H1 (cell line): ENCODE measurements around the gene DEDD2. TPM values are rescaled to one million over a fixed set of nuclear protein-coding genes. Genes with fewer than 3 reads are reported as not detected.

Experiments
- CTCF ChIA-PET: fragments of 300-600 bp; sonication (Branson Sonifier 250); formaldehyde crosslinking; loops from one replicate; lab custom pipeline; 2021; ENCODE audit not compliant: partially characterized antibody; lab: Charles Lee
- POLR2A ChIA-PET: fragments of 300-600 bp; sonication (Branson Sonifier 250); formaldehyde crosslinking; loops from one replicate; lab custom pipeline; 2021; ENCODE audit warnings: inconsistent platforms; ENCODE audit not compliant: partially characterized antibody; lab: Charles Lee
- DNase-seq, 2 experiments: peaks; one replicate each; pipeline versions ENCODE4 v3.0.0 to v3.0.0-alpha.2; 2010 to 2022; ENCODE audit warnings: low spot score in 2 of 2, low read depth in 1 of 2, mixed read lengths in 1 of 2
- FAIRE-seq: peaks from 2 replicates; lab custom pipeline; 2011; peaks lifted over from hg19 to GRCh38; lab: Jason Lieb, UNC
- H2AFZ ChIP-seq: 2 replicates; pipeline ENCODE4 v1.8.1; 2012; ENCODE audit warnings: low read length, inconsistent platforms
- H2AK5ac ChIP-seq: 2 replicates; pipeline ENCODE4 v1.6.1; 2013; ENCODE audit warnings: low read depth, low read length
- H2BK120ac ChIP-seq: replicated peaks from 2 replicates; pipeline ENCODE3; 2013; ENCODE audit warnings: low read depth, low read length, inconsistent platforms
- H2BK12ac ChIP-seq: 2 replicates; pipeline ENCODE4 v1.6.1; 2013; ENCODE audit warnings: low read depth, low read length
- H2BK15ac ChIP-seq: 2 replicates; pipeline ENCODE4 v1.6.1; 2013; ENCODE audit warnings: low read length
- H2BK20ac ChIP-seq: 2 replicates; pipeline ENCODE4 v1.6.1; 2013; ENCODE audit warnings: low read length
- H2BK5ac ChIP-seq: 2 replicates; pipeline ENCODE4 v1.6.1; 2013; ENCODE audit warnings: low read depth, low read length
- H3K14ac ChIP-seq: 2 replicates; pipeline ENCODE4 v1.6.1; 2013; ENCODE audit warnings: inconsistent platforms; ENCODE audit not compliant: insufficient read length
- H3K18ac ChIP-seq: 2 replicates; pipeline ENCODE4 v1.6.1; 2013; ENCODE audit warnings: low read length; ENCODE audit errors: extremely low read depth
- H3K23ac ChIP-seq: 2 replicates; pipeline ENCODE4 v1.6.1; 2013; ENCODE audit warnings: inconsistent platforms; ENCODE audit not compliant: insufficient read length
- H3K23me2 ChIP-seq: 2 replicates; pipeline ENCODE4 v1.6.1; 2013; ENCODE audit warnings: low read depth, low read length
- H3K27ac ChIP-seq: 2 replicates; pipeline ENCODE4 v1.6.1; 2011; ENCODE audit warnings: low read depth, low read length, inconsistent platforms
- H3K27me3 ChIP-seq, 4 experiments: replicated peaks in 1 of 4; 1 replicate in 1 of 4; 2 replicates in 3 of 4; pipeline versions ENCODE4 v1.6.1 to v1.8.1; 2011 to 2013; ENCODE audit warnings: low read length in 3 of 4, mild to moderate bottlenecking in 3 of 4, inconsistent platforms in 2 of 4, mixed read lengths in 2 of 4, moderate library complexity in 1 of 4; ENCODE audit not compliant: control insufficient read depth in 3 of 4, insufficient read depth in 3 of 4; ENCODE audit errors: extremely low read depth in 1 of 4
- H3K36me3 ChIP-seq, 4 experiments: 2 replicates each; pipeline versions ENCODE4 v1.6.1 to v1.8.1; 2011 to 2013; ENCODE audit warnings: mild to moderate bottlenecking in 4 of 4, low read length in 3 of 4, moderate library complexity in 2 of 4, control low read depth in 1 of 4, inconsistent platforms in 1 of 4; ENCODE audit not compliant: insufficient read depth in 4 of 4, control insufficient read depth in 2 of 4
- H3K4ac ChIP-seq: replicated peaks from 2 replicates; pipeline ENCODE3; 2013; ENCODE audit warnings: low read length, low read depth, mixed read lengths, inconsistent platforms; ENCODE audit not compliant: insufficient read length
- H3K4me1 ChIP-seq, 4 experiments: replicated peaks in 1 of 4; 1 replicate in 1 of 4; 2 replicates in 3 of 4; pipeline versions ENCODE4 v1.6.1 to v1.8.1; 2011 to 2013; ENCODE audit warnings: low read length in 3 of 4, inconsistent platforms in 2 of 4, mixed read lengths in 1 of 4; ENCODE audit not compliant: insufficient read depth in 4 of 4, control insufficient read depth in 3 of 4
- H3K4me2 ChIP-seq, 2 experiments: 2 replicates each; pipeline versions ENCODE4 v1.6.1 to v1.8.1; 2011 to 2013; ENCODE audit warnings: low read depth in 2 of 2, low read length in 2 of 2, control low read depth in 1 of 2, inconsistent platforms in 1 of 2, mild to moderate bottlenecking in 1 of 2; ENCODE audit not compliant: insufficient read depth in 1 of 2
- H3K4me3 ChIP-seq, 4 experiments: fragments of 200-600, 300-600 bp in 1 of 4; sonication (generic), shearing (Covaris generic), sonication (Bioruptor Twin) in 1 of 4; 2 replicates each; pipeline versions ENCODE4 v1.5.1 to v1.8.1; 2011 to 2016; ENCODE audit warnings: low read length in 4 of 4, low read depth in 3 of 4, control low read depth in 2 of 4, inconsistent platforms in 2 of 4, mild to moderate bottlenecking in 2 of 4, mixed read lengths in 1 of 4, moderate library complexity in 1 of 4; ENCODE audit not compliant: insufficient read depth in 2 of 4; ENCODE audit errors: extremely low read depth in 1 of 4
- H3K56ac ChIP-seq: replicated peaks from 2 replicates; pipeline ENCODE3; 2013; ENCODE audit warnings: low read depth, mild to moderate bottlenecking, mixed read lengths, low read length, inconsistent platforms; ENCODE audit not compliant: insufficient read length
- H3K79me1 ChIP-seq: 2 replicates; pipeline ENCODE4 v1.6.1; 2013; ENCODE audit warnings: low read depth, low read length, control low read depth
- H3K79me2 ChIP-seq, 2 experiments: 2 replicates each; pipeline versions ENCODE4 v1.6.1 to v1.8.1; 2012 to 2013; ENCODE audit warnings: low read length in 2 of 2, mild to moderate bottlenecking in 2 of 2, inconsistent platforms in 1 of 2; ENCODE audit not compliant: insufficient read depth in 2 of 2, control insufficient read depth in 1 of 2
- H3K9ac ChIP-seq, 4 experiments: replicated peaks in 1 of 4; 1 replicate in 1 of 4; 2 replicates in 3 of 4; pipeline versions ENCODE4 v1.6.1 to v1.8.1; 2011 to 2013; ENCODE audit warnings: low read depth in 3 of 4, low read length in 3 of 4, control low read depth in 2 of 4, mild to moderate bottlenecking in 2 of 4, moderate library complexity in 2 of 4, inconsistent platforms in 1 of 4; ENCODE audit errors: extremely low read depth in 1 of 4
- H3K9me3 ChIP-seq, 2 experiments: 2 replicates each; pipeline versions ENCODE4 v1.6.1 to v1.8.1; 2012 to 2013; ENCODE audit warnings: mild to moderate bottlenecking in 2 of 2, moderate library complexity in 2 of 2, control low read depth in 1 of 2, inconsistent platforms in 1 of 2, low read depth in 1 of 2, low read length in 1 of 2, mixed read lengths in 1 of 2; ENCODE audit not compliant: insufficient read depth in 2 of 2
- H4K20me1 ChIP-seq, 2 experiments: replicated peaks in 1 of 2; 2 replicates each; pipeline versions ENCODE3 to v1.8.1; 2011 to 2013; ENCODE audit warnings: inconsistent platforms in 2 of 2, low read length in 2 of 2, mild to moderate bottlenecking in 1 of 2; ENCODE audit not compliant: insufficient read depth in 2 of 2, control insufficient read depth in 1 of 2
- H4K5ac ChIP-seq: 2 replicates; pipeline ENCODE4 v1.6.1; 2013; ENCODE audit warnings: low read length, low read depth, mixed read lengths, inconsistent platforms; ENCODE audit not compliant: insufficient read length
- H4K8ac ChIP-seq: 2 replicates; pipeline ENCODE4 v1.8.0; 2013; ENCODE audit warnings: mild to moderate bottlenecking, moderate library complexity, low read length, inconsistent platforms; ENCODE audit not compliant: insufficient read depth; ENCODE audit errors: extremely low read depth
- H4K91ac ChIP-seq: replicated peaks from 2 replicates; pipeline ENCODE3; 2013; ENCODE audit warnings: low read length, mixed read lengths, inconsistent platforms; ENCODE audit not compliant: insufficient read length
- BCL11A ChIP-seq, 2 experiments: IDR thresholded peaks; one replicate each; pipeline ENCODE4 v1.6.1; 2011; ENCODE audit warnings: low read depth in 2 of 2, low read length in 2 of 2, mild to moderate bottlenecking in 2 of 2
- EGR1 ChIP-seq: IDR thresholded peaks from 2 replicates; pipeline ENCODE4 v1.6.1; 2011; ENCODE audit warnings: low read depth, low read length, borderline replicate concordance
- KDM1A ChIP-seq: fragments of 200-600, 300-600 bp; sonication (generic); IDR thresholded peaks from 2 replicates; pipeline ENCODE4 v1.7.1; 2016; ENCODE audit warnings: mild to moderate bottlenecking, low read length, borderline replicate concordance
- MAFK ChIP-seq: IDR thresholded peaks from 2 replicates; pipeline ENCODE4 v1.6.1; 2012; ENCODE audit warnings: low read depth, mild to moderate bottlenecking, improper control_type of control experiment, low read length
- NRF1 ChIP-seq: IDR thresholded peaks from 2 replicates; pipeline ENCODE4 v1.6.1; 2011; ENCODE audit warnings: mild to moderate bottlenecking, low read depth, low read length, improper control_type of control experiment
- POLR2A ChIP-seq, 2 experiments: IDR thresholded peaks; 1 replicate in 1 of 2; 2 replicates in 1 of 2; pipeline ENCODE4 v1.6.1; 2011; ENCODE audit warnings: low read depth in 2 of 2, low read length in 2 of 2, mild to moderate bottlenecking in 2 of 2; ENCODE audit errors: control extremely low read depth in 1 of 2
- POLR2AphosphoS5 ChIP-seq: IDR thresholded peaks from 2 replicates; pipeline ENCODE4 v1.6.1; 2011; ENCODE audit warnings: low read depth, low read length
- SAP30 ChIP-seq: fragments of 300-600 bp; sonication (generic); IDR thresholded peaks from 2 replicates; pipeline ENCODE4 v1.7.1; 2012; ENCODE audit warnings: low read length, moderate library complexity, mild to moderate bottlenecking, inconsistent platforms; ENCODE audit not compliant: insufficient read depth, insufficient replicate concordance
- TAF1 ChIP-seq: IDR thresholded peaks from 2 replicates; pipeline ENCODE4 v1.6.1; 2011; ENCODE audit warnings: mild to moderate bottlenecking, low read depth, low read length
- USF2 ChIP-seq: IDR thresholded peaks from 2 replicates; pipeline ENCODE4 v1.6.1; 2011; ENCODE audit warnings: low read length, improper control_type of control experiment
- WGBS, 2 experiments: shearing (Covaris generic) in 1 of 2; methylation state at CpG; one replicate each; pipeline versions ENCODE4 v1.1.6 to v1.1.7; 2013 to 2015; ENCODE audit warnings: low lambda C conversion rate in 2 of 2, mixed read lengths in 2 of 2, inconsistent platforms in 1 of 2, low coverage in 1 of 2, missing lambda C conversion rate in 1 of 2; ENCODE audit not compliant: insufficient replicate concordance in 2 of 2, insufficient coverage in 1 of 2, insufficient read length in 1 of 2; ENCODE audit errors: extremely low coverage in 1 of 2, missing lambda C conversion rate in 1 of 2; 5-methylcytosine and 5-hydroxymethylcytosine counted together
- polyA plus RNA-seq, 7 experiments: library from polyadenylated mRNA; depleted of rRNA in 3 of 7; stranded (reverse) in 5 of 7; unstranded in 2 of 7; fragments of >200 nt in 5 of 7; fragments of 200-250 nt in 2 of 7; gene quantifications; 1 replicate in 5 of 7; 2 replicates in 1 of 7; 4 replicates in 1 of 7; pipeline versions ENCODE4 v1.2.1 to v1.2.3, GENCODE V29; 2011 to 2013; ENCODE audit warnings: missing spikeins in 2 of 7, mixed read lengths in 2 of 7
- total RNA-seq: library from RNA; stranded (reverse); fragmentation: NEBNext Ultra II Directional; extraction: Animal tissue kit (Norgen Biotek cat#: 25700); gene quantifications from 2 replicates; pipeline ENCODE4 v1.2.1, GENCODE V29; 2021

DEDD2 gene
- total and polyA plus RNA-seq, 2 of the 8 experiments (the other 6 are each of a cell fraction or from before 2014, with no cell fraction given) = 37.8 to 65.0 TPM

- Histone ChIP-seq H3K56ac (no peak overlapping the region), H3K4me3 (peak overlapping the region; percentile 48 to 86 (median 76)), H4K91ac (peak overlapping the region; percentile 75), H3K79me1 (peaks cover 5% of the 10 kb centered on the region; the same call in 1 of the 2 replicates), H4K20me1 (peaks cover 3 to 6% of the 10 kb centered on the region in 2 experiments), H4K5ac (peak overlapping the region; percentile 96), H2BK5ac (peak overlapping the region; percentile 61; the same call in 1 of the 2 replicates), H2BK120ac (peak overlapping the region; percentile 66), H2BK12ac (0 out of 2 replicates have a peak overlapping the region, but pooled peaks have one; percentile 39), H3K27ac (no peak overlapping the region; the same call in 1 of the 2 replicates), H4K8ac (peak overlapping the region; percentile 73), H3K27me3 (no peaks in the 10 kb centered on the region; a peak in 1 of 7 replicates), H3K23ac (no peak overlapping the region), H2BK15ac (no peak overlapping the region), H3K4me2 (peak overlapping the region; percentile 66 to 71), H3K4me1 (peaks cover 2 to 14% (median 4%) of the 10 kb centered on the region in 4 experiments), H3K14ac (no peak overlapping the region), H2AK5ac (no peak overlapping the region), H3K9me3 (no peaks in the 10 kb centered on the region), H3K36me3 (peaks cover 2 to 13% (median 3%) of the 10 kb centered on the region in 4 experiments; a peak in 4 of 8 replicates), H3K9ac (peak overlapping the region in 1 of 4 experiments; percentile 15; a peak in 2 of 7 replicates), H3K18ac (peak overlapping the region; percentile 91), H3K79me2 (peaks cover 0 to 16% of the 10 kb centered on the region in 2 experiments; a peak in 2 of 4 replicates), H3K4ac (no peak overlapping the region), H2BK20ac (peak overlapping the region; percentile 92; the same call in 1 of the 2 replicates), H2AFZ (peak overlapping the region; percentile 75), H3K23me2 (peaks cover 7% of the 10 kb centered on the region)
- DNase-seq = peak; percentile 82 to 92
- 14% methylated on average over 45 of the region's 45 CpGs; no CpG with 5 or more reads in 1 of the 2 experiments for WGBS, 2 experiments
- ChIA-PET CTCF (interaction anchor here (0.7 to 11.8 kb wide), 18 partner anchors 10 to 144 kb away, joined by 3 to 260 read pairs (median 5); partner anchors contain the start of gene ERF), POLR2A (interaction anchor here (0.6 to 7.0 kb wide), 17 partner anchors 11 to 169 kb away, joined by 3 to 68 read pairs (median 4); partner anchors contain the start of genes ERF and ZNF574)
- FAIRE-seq = peak; percentile 68
- TF ChIP-seq KDM1A (no peak), SAP30 (no peak), MAFK (no peak), USF2 (peak; percentile 84), POLR2AphosphoS5 (no peak; the same call in 1 of the 2 replicates), NRF1 (no peak), POLR2A (IDR thresholded peaks at IDR 0.05; ENCODE audit: control extremely low read depth in 1 of 2, low read depth in 2 of 2, low read length in 2 of 2) (no peak), EGR1 (0 out of 2 replicates have a peak, but pooled peaks have one; percentile 5), TAF1 (no peak), BCL11A (IDR thresholded peaks at IDR 0.05; ENCODE audit: low read depth in 2 of 2, low read length in 2 of 2) (no peak)
These were observed 27.1 kb upstream of the DEDD2 start for GRCh38 chr19:42244347-42245220.
